Stimulated activated CD8-positive, alpha-beta memory T cell treated with anti-CD3 and anti-CD28 coated beads, Interleukin-4, amount 100 ng/mL, for 1 hour (primary cell): ENCODE data around the gene PRRT3.

Source experiments
- DNase-seq, 2 donors: peaks; one replicate each; pipeline ENCODE4 v3.0.0-alpha.2; 2020; ENCODE audit warnings: low read depth in 2 of 2, low spot score in 1 of 2

The PRRT3 gene

GRCh38 chr3:9951962-9952805, at the start of gene PRRT3:
Gene PRRT3 (minus strand): TSS chr3:9952408. CDS start chr3:9950115, 2,293 bp downstream.
- no peak for DNase-seq

DNA sequence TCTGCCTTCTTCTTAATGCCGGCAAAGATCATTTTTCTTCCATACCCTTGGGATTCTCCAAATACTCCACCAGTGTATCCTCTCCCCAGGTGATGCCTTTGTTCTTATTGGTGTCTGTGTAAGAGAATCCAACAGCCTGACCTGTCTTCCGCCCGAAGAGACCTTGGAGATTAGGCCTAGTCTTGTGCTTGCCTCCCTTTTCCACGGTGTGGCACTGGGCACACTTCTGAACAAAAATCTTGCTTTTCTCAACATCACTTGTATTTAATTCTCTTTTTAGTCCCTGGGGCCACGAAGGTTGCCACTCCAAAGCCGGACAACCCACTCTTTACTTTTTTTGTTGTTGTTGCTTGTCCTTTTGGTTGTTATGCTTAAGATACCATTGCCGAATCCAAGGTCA, 48.5 kb upstream of the PRRT3 start:
- no peak for DNase-seq

DNA sequence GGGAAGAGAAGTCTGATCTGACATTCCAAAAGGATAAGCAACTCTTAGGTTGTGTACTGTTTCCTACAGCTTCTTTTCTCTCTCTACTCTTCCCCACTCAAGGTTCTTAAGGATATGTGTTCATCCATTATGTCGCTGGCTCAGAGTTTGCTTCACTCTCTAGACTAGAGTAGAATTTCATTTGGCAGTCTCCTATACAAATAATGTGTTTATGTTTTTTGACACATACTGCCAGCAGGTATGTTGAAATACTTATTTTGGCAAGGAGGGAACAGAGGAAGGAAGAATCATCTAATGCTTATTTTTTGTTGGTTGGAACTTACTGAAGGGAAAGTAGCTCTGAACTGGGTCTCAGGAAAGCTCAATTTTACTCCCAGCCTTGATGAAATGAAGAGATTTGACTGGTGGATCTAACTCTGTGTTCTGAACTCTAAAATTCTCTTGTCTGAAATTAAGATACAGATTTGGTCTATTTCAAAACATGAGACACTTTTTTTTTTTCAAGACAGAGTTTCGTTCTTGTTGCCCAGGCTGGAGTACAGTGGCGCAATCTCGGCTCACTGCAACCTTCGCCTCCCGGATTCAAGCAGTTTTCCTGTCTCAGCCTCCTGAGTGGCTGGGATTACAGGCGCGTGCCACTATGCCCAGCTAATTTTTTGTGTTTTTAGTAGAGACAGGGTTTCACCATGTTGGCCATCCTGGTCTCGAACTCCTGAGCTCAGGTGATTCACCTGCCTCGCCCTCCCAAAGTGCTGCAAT, 42.1 kb upstream of the PRRT3 start:
- DNase-seq: no peak

- no peak for DNase-seq
These were observed 34.1 kb upstream of the PRRT3 start for GRCh38 chr3:9986230-9986725.

DNA sequence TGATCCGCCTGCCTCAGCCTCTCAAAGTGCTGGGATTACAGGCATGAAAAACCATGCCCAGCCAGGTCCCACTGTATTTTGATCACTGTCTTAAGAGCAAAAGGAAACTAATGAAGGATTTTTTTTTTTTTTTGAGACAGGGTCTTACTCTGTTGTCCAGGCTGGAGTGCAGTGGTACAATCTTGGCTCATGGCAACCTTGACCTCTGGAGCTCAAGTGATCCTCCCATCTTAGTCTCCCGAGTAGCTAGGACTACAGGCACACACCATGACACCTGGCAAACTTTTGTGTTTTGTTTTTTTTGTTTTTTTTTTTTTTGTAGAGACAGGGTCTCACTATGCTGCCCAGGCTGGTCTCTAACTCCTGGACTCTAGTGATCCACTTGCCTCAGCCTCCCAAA, 28.0 kb upstream of the PRRT3 start:
- DNase-seq: no peak

- DNase-seq: no peak
These were observed 26.6 kb upstream of the PRRT3 start for GRCh38 chr3:9978710-9979305.

DNA sequence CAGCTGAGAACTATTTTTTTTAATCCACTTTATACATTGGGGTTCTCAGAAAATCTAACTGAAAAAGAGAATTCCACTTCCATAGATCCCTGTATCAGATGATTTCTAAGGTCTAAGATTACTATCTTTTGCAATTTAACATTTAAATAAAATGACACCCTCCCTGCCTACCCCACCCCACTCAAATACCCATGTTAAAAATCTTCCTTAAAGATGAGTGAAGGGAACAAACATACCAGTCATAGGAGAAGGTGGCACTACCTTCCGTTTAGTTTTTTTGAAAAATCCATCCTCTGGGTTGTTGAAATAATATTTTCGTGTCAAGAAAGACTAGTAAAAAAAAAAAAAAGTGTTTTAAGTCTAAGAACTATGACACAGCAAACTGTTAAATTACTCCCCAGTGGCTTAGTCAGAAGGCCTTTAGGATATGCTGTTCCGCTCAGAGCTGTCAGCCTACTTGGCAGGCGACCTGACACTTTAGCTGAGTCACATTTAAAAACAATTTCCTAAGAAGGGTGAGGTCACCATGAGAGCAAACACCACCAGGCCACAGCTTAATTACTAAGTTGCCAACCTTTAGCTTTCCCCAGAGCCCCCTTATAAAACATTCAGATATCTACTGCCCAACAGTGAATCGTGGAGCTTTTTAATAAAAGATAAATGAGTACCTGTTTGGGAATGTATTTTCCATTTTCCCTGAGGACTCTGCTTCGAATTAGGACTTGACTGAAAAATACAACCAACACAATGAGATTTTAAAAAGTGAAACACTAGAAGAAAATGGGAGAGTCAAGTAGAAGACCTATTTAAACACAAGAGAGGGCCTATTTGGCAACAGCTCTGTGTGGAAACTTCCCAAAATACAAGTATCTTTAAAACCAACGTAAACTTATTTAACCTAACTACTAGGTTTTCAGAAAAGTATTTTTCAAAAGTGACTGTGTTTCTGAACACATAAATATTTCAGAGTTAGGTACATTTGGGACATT, 24.8 kb upstream of the PRRT3 start:
- no peak for DNase-seq

GRCh38 chr3:9970020-9970652, 17.9 kb upstream of the PRRT3 start:
- no peak for DNase-seq

DNA sequence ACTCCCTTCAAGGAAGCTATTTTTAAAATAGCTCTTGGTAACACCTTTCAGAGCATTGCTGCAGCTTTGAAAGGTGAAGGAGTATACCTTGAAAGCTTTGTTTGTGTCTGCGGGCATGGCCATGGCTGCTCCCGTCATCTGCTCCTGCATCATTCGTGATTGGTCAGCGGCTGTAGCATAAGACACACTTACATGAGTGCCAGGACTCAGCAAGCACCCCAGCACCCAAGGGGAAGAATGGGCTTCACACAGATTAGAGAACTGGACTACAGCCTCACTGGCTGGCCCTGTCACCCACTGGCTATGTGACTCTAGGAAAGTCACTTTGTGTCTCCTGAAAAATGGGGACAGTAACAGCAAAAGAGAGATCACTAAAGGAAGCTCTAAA, 17.4 kb upstream of the PRRT3 start:
- DNase-seq: no peak

GRCh38 chr3:9966841-9967240, 14.6 kb upstream of the PRRT3 start:
- DNase-seq: no peak

GRCh38 chr3:9965200-9965875, 13.1 kb upstream of the PRRT3 start:
- DNase-seq: no peak

DNA sequence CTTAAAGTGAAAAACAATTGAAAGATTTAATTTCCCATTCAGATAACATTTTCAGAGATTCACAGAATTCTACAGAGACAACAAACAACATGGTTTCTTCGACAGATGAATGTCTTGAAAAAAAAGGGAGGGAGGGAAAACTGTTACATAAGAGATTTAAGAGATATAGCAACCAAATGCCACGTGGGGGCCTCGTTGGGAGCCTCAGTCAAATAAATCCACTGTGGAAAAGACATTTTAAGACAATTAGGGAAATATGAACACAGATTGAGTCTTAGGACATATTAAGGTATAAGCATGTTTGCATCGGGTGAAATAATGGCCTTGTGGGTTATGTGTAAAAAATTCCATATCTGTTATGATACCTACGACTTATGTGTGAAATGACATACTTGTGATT, 5.0 kb upstream of the PRRT3 start:
- no peak for DNase-seq

GRCh38 chr3:9955611-9956352, 3.6 kb upstream of the PRRT3 start:
- no peak for DNase-seq

GRCh38 chr3:9955067-9955502, 2.9 kb upstream of the PRRT3 start:
- DNase-seq: no peak

- no peak for DNase-seq
These were observed 628 bp downstream of the PRRT3 start for GRCh38 chr3:9951598-9951961.

GRCh38 chr3:9951126-9951525, 1.1 kb downstream of the PRRT3 start:
- DNase-seq: no peak

DNA sequence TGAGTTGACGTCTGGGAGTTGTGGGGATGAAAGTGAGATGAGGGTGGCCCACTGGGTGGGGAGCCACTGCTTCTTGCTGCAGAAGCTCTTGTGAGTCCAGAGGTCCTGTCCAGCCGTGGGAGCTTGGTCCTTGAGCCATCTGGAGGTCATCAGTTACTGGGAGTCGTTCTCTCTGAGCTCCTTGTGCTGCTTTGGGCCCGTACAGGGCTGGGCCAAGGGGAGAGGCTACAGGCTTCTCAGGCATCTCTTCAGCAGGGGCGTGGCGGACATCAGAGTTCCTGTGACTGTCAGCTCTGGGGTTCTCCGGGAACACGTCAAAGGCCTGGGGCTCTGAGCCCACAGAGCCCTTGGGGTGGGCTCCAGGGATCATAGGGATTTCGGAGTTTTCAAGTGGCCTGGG, 2.6 kb downstream of the PRRT3 start:
- DNase-seq: no peak

GRCh38 chr3:9949115-9949514, 3.1 kb downstream of the PRRT3 start:
- DNase-seq: no peak

- no peak for DNase-seq
These were observed 3.6 kb downstream of the PRRT3 start for GRCh38 chr3:9948586-9948985.
